Measurements from ENCODE around the gene GPHN.

DNA sequence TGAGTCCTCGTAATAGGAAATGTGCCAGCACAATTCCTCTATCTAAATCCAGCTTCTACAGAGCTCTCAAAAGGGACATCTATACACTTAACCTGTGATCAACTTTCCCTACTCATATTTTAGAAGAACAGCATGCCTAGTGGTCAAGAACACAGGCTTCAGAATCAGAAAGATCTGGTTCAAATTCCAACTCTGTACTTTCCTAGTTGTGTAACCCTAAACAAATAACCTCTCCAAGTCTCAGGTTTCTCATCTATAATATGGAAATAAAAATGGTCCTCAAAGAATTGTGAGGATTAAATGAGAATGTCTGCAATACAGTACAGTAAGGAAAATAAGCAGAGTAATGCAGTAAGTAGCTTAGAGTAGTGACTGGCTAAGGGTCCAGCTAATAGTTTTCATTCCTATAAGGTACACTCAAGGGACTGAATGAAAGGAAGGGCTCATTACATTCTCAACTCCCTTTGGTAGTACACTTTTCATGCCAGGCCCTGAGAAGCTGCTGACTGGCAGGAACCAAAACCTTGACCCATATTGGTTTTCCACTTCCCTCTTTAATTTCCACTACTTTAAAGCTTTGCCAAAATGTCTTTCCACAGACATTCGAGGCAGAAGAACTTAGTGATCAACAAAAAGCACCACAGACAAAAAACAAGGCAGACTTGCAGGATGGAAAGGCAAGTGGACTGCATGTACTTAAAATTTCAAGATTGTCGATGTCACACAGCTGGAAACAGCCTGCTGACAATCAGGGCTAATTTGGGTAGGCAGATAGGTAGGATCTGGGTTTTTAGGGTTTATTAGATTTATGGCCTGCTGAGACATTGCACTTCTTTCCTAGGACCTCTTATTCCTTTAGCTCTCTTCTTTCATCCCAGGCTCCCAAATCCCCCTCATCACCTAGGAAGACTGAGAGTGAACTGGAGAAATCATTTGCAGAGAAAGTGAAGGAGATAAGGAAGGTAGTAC is 17.5 kb upstream of the GPHN start:
- TF ChIP-seq POLR2AphosphoS5 (IDR thresholded peaks at IDR 0.05; ENCODE audit: low read depth, low read length) (no peak), POLR2A (IDR thresholded peaks at IDR 0.05; ENCODE audit: low read depth, low read length) (no peak)
